Spleen (tissue), 7 donors: Measurements from ENCODE around the gene CATSPERD.

Source experiments
- CTCF ChIP-seq, 11 experiments: fragments of 200-600 bp in 7 of 11; fragments of 450-650 bp in 4 of 11; sonication (generic) in 4 of 11; IDR thresholded peaks in 8 of 11; conservative IDR thresholded peaks in 3 of 11; 1 replicate in 7 of 11; 2 replicates in 4 of 11; pipeline versions ENCODE4 v1.4.0 to v1.8.0; 2016 to 2021; ENCODE audit warnings: antibody characterized with exemption in 11 of 11, inconsistent platforms in 4 of 11, mild to moderate bottlenecking in 1 of 11
- POLR2AphosphoS5 ChIP-seq, 3 donors: sonication (generic); formaldehyde crosslinking; IDR thresholded peaks; one replicate each; pipeline ENCODE4 v1.5.1; 2017; ENCODE audit warnings: antibody characterized with exemption in 3 of 3
- donor health status: DM: no; HTN: no; CAD: no; lungs with moderate emphysema.
- donor health status: DM: no; HTN: no; CAD: no.
- donor health status: DM: no; HTN: no; CAD: no.

GRCh38 chr19:5686647-5687359 is 33.6 kb upstream of the CATSPERD start:
- TF ChIP-seq CTCF (IDR thresholded peaks at IDR 0.05 in 8 of 11, conservative IDR thresholded peaks at IDR 0.05 in 3 of 11) (peak; percentile 72 to 94 (median 85)), POLR2AphosphoS5 (IDR thresholded peaks at IDR 0.05) (peak; percentile 9 to 81 (median 69))
